Smooth muscle cell (in vitro differentiated cells): ENCODE measurements around the gene CPT1C. TPM values are rescaled to one million over a fixed set of nuclear protein-coding genes. Genes with fewer than 3 reads are reported as not detected.

Experiments used
- DNase-seq: peaks from one replicate; lab custom pipeline; 2025; ENCODE audit not compliant: unreplicated experiment; lab: John Stamatoyannopoulos, UW
- H2AFZ ChIP-seq: fragments of 200-600 bp; sonication (generic); 2 replicates; pipeline ENCODE4 v1.6.0; 2016; ENCODE audit warnings: antibody characterized with exemption, low read depth, mild to moderate bottlenecking
- H3F3A ChIP-seq: fragments of 200-600 bp; sonication (generic); 2 replicates; pipeline ENCODE4 v1.6.0; 2017; ENCODE audit warnings: antibody characterized with exemption, low read depth
- H3K27ac ChIP-seq: fragments of 200-600 bp; sonication (generic); 2 replicates; pipeline ENCODE4 v1.5.1; 2016; ENCODE audit warnings: low read depth, mild to moderate bottlenecking
- H3K27me3 ChIP-seq: fragments of 200-600 bp; sonication (generic); 2 replicates; pipeline ENCODE4 v1.6.1; 2016; ENCODE audit warnings: low read depth, mild to moderate bottlenecking
- H3K36me3 ChIP-seq: fragments of 200-600 bp; sonication (generic); 2 replicates; pipeline ENCODE4 v1.5.1; 2016; ENCODE audit warnings: low read depth
- H3K4me1 ChIP-seq: fragments of 200-600 bp; sonication (generic); 2 replicates; pipeline ENCODE4 v1.5.1; 2016; ENCODE audit warnings: low read depth
- H3K4me2 ChIP-seq: fragments of 200-600 bp; sonication (generic); 2 replicates; pipeline ENCODE4 v1.6.0; 2016; ENCODE audit warnings: mild to moderate bottlenecking
- H3K4me3 ChIP-seq: fragments of 200-600 bp; sonication (generic); 2 replicates; pipeline ENCODE4 v1.5.1; 2016; ENCODE audit warnings: mild to moderate bottlenecking
- H3K79me2 ChIP-seq: fragments of 200-600 bp; sonication (generic); 2 replicates; pipeline ENCODE4 v1.6.0; 2016; ENCODE audit warnings: low read depth, mild to moderate bottlenecking
- H3K9ac ChIP-seq: fragments of 200-600 bp; sonication (generic); 2 replicates; pipeline ENCODE4 v1.6.0; 2016; ENCODE audit warnings: low read depth
- H3K9me3 ChIP-seq: fragments of 200-600 bp; sonication (generic); replicated peaks from 2 replicates; pipeline ENCODE4 v1.5.1; 2016; ENCODE audit warnings: low read depth
- H4K20me1 ChIP-seq: fragments of 200-600 bp; sonication (generic); 2 replicates; pipeline ENCODE4 v1.6.0; 2016; ENCODE audit warnings: low read depth
- CTCF ChIP-seq: fragments of 200-600 bp; sonication (generic); IDR thresholded peaks from 2 replicates; pipeline ENCODE4 v1.5.1; 2017; ENCODE audit warnings: borderline replicate concordance, mild to moderate bottlenecking, antibody characterized with exemption; ENCODE audit not compliant: insufficient read depth, poor library complexity, severe bottlenecking
- WGBS: methylation state at CpG from one replicate; pipeline ENCODE4 v1.1.7; 2016; ENCODE audit warnings: low lambda C conversion rate; 5-methylcytosine and 5-hydroxymethylcytosine counted together
- polyA plus RNA-seq: library from polyadenylated mRNA; unstranded; fragments of >200 nt; fragmentation: Nextera tagmentation; extraction: Ambion mirVana; gene quantifications from 2 replicates; pipeline ENCODE4 v1.2.1, GENCODE V29; 2016
- total RNA-seq: library from RNA; depleted of rRNA; stranded (reverse); fragments of >200 nt; gene quantifications from 2 replicates; pipeline ENCODE4 v1.2.3, GENCODE V29; 2014

The CPT1C gene
- 7.6 and 19.7 TPM in 2 replicates for total RNA-seq
- polyA plus RNA-seq, result 20.0 and 21.0 TPM in 2 replicates

GRCh38 chr19:49690656-49691242, at the start of gene CPT1C:
Gene CPT1C, plus strand, starts transcription at chr19:49691116. Its CDS starts 1,137 bp downstream, at chr19:49692253.
- no peak for TF ChIP-seq CTCF
- H3K27me3 ChIP-seq, result no peaks in the 10 kb centered on the region
- H2AFZ ChIP-seq, result peak within 1 kb of the TSS; percentile 52
- peak within 1 kb of the TSS; percentile 92 for H3K4me2 ChIP-seq
- H3F3A ChIP-seq, result no peaks in the 10 kb centered on the region
- no peaks in the 10 kb centered on the region for H3K79me2 ChIP-seq
- peak within 1 kb of the TSS; percentile 55 for H3K4me3 ChIP-seq
- no peaks in the 10 kb centered on the region for H3K36me3 ChIP-seq
- peak; percentile 29 for DNase-seq
- no peak within 1 kb of the TSS for H3K27ac ChIP-seq
- peak within 1 kb of the TSS; percentile 10 for H3K9ac ChIP-seq
- H4K20me1 ChIP-seq, result peaks cover 13% of the 10 kb centered on the region
- no peaks in the 10 kb centered on the region for H3K4me1 ChIP-seq
- no peaks in the 10 kb centered on the region for H3K9me3 ChIP-seq
- WGBS, result 1% methylated on average over 38 of the region's 38 CpGs

- Histone ChIP-seq H3K4me3 (peak within 1 kb of the TSS; percentile 84), H3F3A (peaks cover 7% of the 10 kb centered on the region), H3K4me1 (peaks cover 41% of the 10 kb centered on the region), H4K20me1 (peaks cover 27% of the 10 kb centered on the region), H3K27ac (peak within 1 kb of the TSS; percentile 100), H3K9ac (peak within 1 kb of the TSS; percentile 99), H3K36me3 (no peaks in the 10 kb centered on the region), H3K79me2 (peaks cover 44% of the 10 kb centered on the region), H2AFZ (no peak within 1 kb of the TSS), H3K9me3 (no peaks in the 10 kb centered on the region), H3K27me3 (no peaks in the 10 kb centered on the region), H3K4me2 (peak within 1 kb of the TSS; percentile 92)
- DNase-seq, result peak; percentile 96
- WGBS, result 1% methylated on average over 59 of the region's 87 CpGs
- no peak for TF ChIP-seq CTCF
These were observed 49.0 kb upstream of the CPT1C start, which contains the start of gene SCAF1 for GRCh38 chr19:49641688-49642491. Gene SCAF1, plus strand, starts transcription at chr19:49642209. Its CDS starts 2,818 bp downstream, at chr19:49645027.

DNA sequence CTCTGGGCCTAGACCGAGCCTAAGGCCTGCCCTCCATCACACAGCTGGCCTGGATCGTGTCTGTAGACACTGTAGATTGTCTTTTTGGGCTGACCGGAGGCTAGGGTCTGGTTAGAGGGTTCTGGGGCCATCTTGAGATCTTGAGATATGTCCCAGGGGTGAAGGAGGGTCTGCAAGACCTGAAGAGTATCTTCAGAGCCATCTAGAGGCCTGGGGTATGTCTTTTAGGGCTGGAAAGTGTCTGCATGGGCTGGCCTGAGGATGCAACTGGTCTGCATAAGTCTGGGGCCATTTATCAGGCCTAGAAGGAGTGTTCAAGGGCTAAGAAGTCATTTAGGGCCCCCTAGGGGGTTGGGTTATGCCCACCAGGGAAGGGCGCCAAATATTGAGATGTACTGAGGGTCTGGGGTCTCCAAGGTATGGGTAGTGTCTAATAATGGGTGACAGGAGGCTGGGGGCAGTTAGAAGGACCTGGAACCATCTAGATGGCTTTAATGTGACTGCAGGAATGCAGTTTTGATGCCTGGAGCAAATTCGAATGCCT, 48.4 kb upstream of the CPT1C start:
- peaks cover 31% of the 10 kb centered on the region for H4K20me1 ChIP-seq
- peaks cover 7% of the 10 kb centered on the region for H3F3A ChIP-seq
- TF ChIP-seq CTCF, result no peak
- H3K36me3 ChIP-seq, result no peaks in the 10 kb centered on the region
- H3K4me2 ChIP-seq, result peak overlapping the region; percentile 89
- H2AFZ ChIP-seq, result no peak overlapping the region
- H3K9ac ChIP-seq, result peak overlapping the region; percentile 99
- DNase-seq, result no peak
- H3K9me3 ChIP-seq, result no peaks in the 10 kb centered on the region
- peaks cover 51% of the 10 kb centered on the region for H3K79me2 ChIP-seq
- no peaks in the 10 kb centered on the region for H3K27me3 ChIP-seq
- peak overlapping the region; percentile 100 for H3K27ac ChIP-seq
- H3K4me1 ChIP-seq, result peaks cover 41% of the 10 kb centered on the region
- H3K4me3 ChIP-seq, result peak overlapping the region; percentile 84
- 8% methylated on average over 5 of the region's 5 CpGs for WGBS
